ENCODE data around the gene SCNN1B. TPM values are rescaled to one million over a fixed set of nuclear protein-coding genes. Genes with fewer than 3 reads are reported as not detected.

Gene SCNN1B
- polyA plus RNA-seq, 2 donors, result 46.0 to 99.9 TPM

GRCh38 chr16:23317751-23318150 is 15.6 kb downstream of the SCNN1B start:
- Histone ChIP-seq H3K9me3 (ENCODE audit: control insufficient read depth in 2 of 2, insufficient read depth in 1 of 2, low read depth in 1 of 2, low read length in 1 of 2) (no peaks in the 10 kb centered on the region), H3K27me3 (ENCODE audit: control insufficient read depth in 1 of 2, insufficient read depth in 2 of 2, low read length in 2 of 2) (no peaks in the 10 kb centered on the region), H3K27ac (ENCODE audit: low read depth in 2 of 2, low read length in 1 of 2) (peak overlapping the region; percentile 39 to 45), H3K36me3 (ENCODE audit: control insufficient read depth in 2 of 2, insufficient read depth in 2 of 2, low read length in 1 of 2) (peaks cover 0 to 8% of the 10 kb centered on the region in 2 donors), H3K4me1 (ENCODE audit: control insufficient read depth in 2 of 2, insufficient read depth in 2 of 2, low read length in 1 of 2) (peaks cover 3 to 20% of the 10 kb centered on the region in 2 donors), H3K4me3 (ENCODE audit: low read depth in 1 of 2, low read length in 2 of 2) (no peak overlapping the region)
- 37 to 38% methylated on average over 2 of the region's 2 CpGs for WGBS, 2 donors

- Histone ChIP-seq H3K36me3 (ENCODE audit: control insufficient read depth in 2 of 2, insufficient read depth in 2 of 2, low read length in 1 of 2) (peaks cover 0 to 8% of the 10 kb centered on the region in 2 donors), H3K9me3 (ENCODE audit: control insufficient read depth in 2 of 2, insufficient read depth in 1 of 2, low read depth in 1 of 2, low read length in 1 of 2) (no peaks in the 10 kb centered on the region), H3K27me3 (ENCODE audit: control insufficient read depth in 1 of 2, insufficient read depth in 2 of 2, low read length in 2 of 2) (no peaks in the 10 kb centered on the region), H3K4me1 (ENCODE audit: control insufficient read depth in 2 of 2, insufficient read depth in 2 of 2, low read length in 1 of 2) (peaks cover 3 to 20% of the 10 kb centered on the region in 2 donors), H3K4me3 (ENCODE audit: low read depth in 1 of 2, low read length in 2 of 2) (no peak overlapping the region), H3K27ac (ENCODE audit: low read depth in 2 of 2, low read length in 1 of 2) (peak overlapping the region in 1 of 2 donors; percentile 38)
- 46 to 49% methylated on average over 2 of the region's 2 CpGs for WGBS, 2 donors
Observed at GRCh38 chr16:23318639-23319038, 16.5 kb downstream of the SCNN1B start.

GRCh38 chr16:23319861-23320615 is 17.9 kb downstream of the SCNN1B start:
- Histone ChIP-seq H3K4me3 (ENCODE audit: low read depth in 1 of 2, low read length in 2 of 2) (no peak overlapping the region), H3K27me3 (ENCODE audit: control insufficient read depth in 1 of 2, insufficient read depth in 2 of 2, low read length in 2 of 2) (no peaks in the 10 kb centered on the region)
- WGBS, 2 donors, result 83 to 89% methylated on average over 15 of the region's 15 CpGs

GRCh38 chr16:23320693-23321092 is 18.6 kb downstream of the SCNN1B start:
- Histone ChIP-seq H3K27ac (ENCODE audit: low read depth in 2 of 2, low read length in 1 of 2) (no peak overlapping the region), H3K9me3 (ENCODE audit: control insufficient read depth in 2 of 2, insufficient read depth in 1 of 2, low read depth in 1 of 2, low read length in 1 of 2) (no peaks in the 10 kb centered on the region), H3K36me3 (ENCODE audit: control insufficient read depth in 2 of 2, insufficient read depth in 2 of 2, low read length in 1 of 2) (peaks cover 0 to 8% of the 10 kb centered on the region in 2 donors), H3K4me1 (ENCODE audit: control insufficient read depth in 2 of 2, insufficient read depth in 2 of 2, low read length in 1 of 2) (peaks cover 3 to 23% of the 10 kb centered on the region in 2 donors), H3K27me3 (ENCODE audit: control insufficient read depth in 1 of 2, insufficient read depth in 2 of 2, low read length in 2 of 2) (no peaks in the 10 kb centered on the region), H3K4me3 (ENCODE audit: low read depth in 1 of 2, low read length in 2 of 2) (no peak overlapping the region)
- 63 to 65% methylated on average over 7 of the region's 7 CpGs for WGBS, 2 donors

More at GRCh38 chr16:23319861-23320615, 17.9 kb downstream of the SCNN1B start:
- Histone ChIP-seq H3K9me3 (ENCODE audit: control insufficient read depth in 2 of 2, insufficient read depth in 1 of 2, low read depth in 1 of 2, low read length in 1 of 2) (no peaks in the 10 kb centered on the region), H3K27ac (ENCODE audit: low read depth in 2 of 2, low read length in 1 of 2) (no peak overlapping the region), H3K36me3 (ENCODE audit: control insufficient read depth in 2 of 2, insufficient read depth in 2 of 2, low read length in 1 of 2) (peaks cover 0 to 8% of the 10 kb centered on the region in 2 donors), H3K4me1 (ENCODE audit: control insufficient read depth in 2 of 2, insufficient read depth in 2 of 2, low read length in 1 of 2) (peaks cover 3 to 23% of the 10 kb centered on the region in 2 donors)

- Histone ChIP-seq H3K9me3 (ENCODE audit: control insufficient read depth in 2 of 2, insufficient read depth in 1 of 2, low read depth in 1 of 2, low read length in 1 of 2) (no peaks in the 10 kb centered on the region), H3K36me3 (ENCODE audit: control insufficient read depth in 2 of 2, insufficient read depth in 2 of 2, low read length in 1 of 2) (peaks cover 0 to 5% of the 10 kb centered on the region in 2 donors), H3K27ac (ENCODE audit: low read depth in 2 of 2, low read length in 1 of 2) (no peak overlapping the region), H3K4me3 (ENCODE audit: low read depth in 1 of 2, low read length in 2 of 2) (no peak overlapping the region), H3K4me1 (ENCODE audit: control insufficient read depth in 2 of 2, insufficient read depth in 2 of 2, low read length in 1 of 2) (peaks cover 3 to 23% of the 10 kb centered on the region in 2 donors), H3K27me3 (ENCODE audit: control insufficient read depth in 1 of 2, insufficient read depth in 2 of 2, low read length in 2 of 2) (no peaks in the 10 kb centered on the region)
- 77 to 85% methylated on average over 14 of the region's 14 CpGs for WGBS, 2 donors
Observed at GRCh38 chr16:23321206-23321875, 19.2 kb downstream of the SCNN1B start.

- Histone ChIP-seq H3K4me3 (ENCODE audit: low read depth in 1 of 2, low read length in 2 of 2) (no peak overlapping the region), H3K9me3 (ENCODE audit: control insufficient read depth in 2 of 2, insufficient read depth in 1 of 2, low read depth in 1 of 2, low read length in 1 of 2) (no peaks in the 10 kb centered on the region), H3K27me3 (ENCODE audit: control insufficient read depth in 1 of 2, insufficient read depth in 2 of 2, low read length in 2 of 2) (no peaks in the 10 kb centered on the region), H3K36me3 (ENCODE audit: control insufficient read depth in 2 of 2, insufficient read depth in 2 of 2, low read length in 1 of 2) (no peaks in the 10 kb centered on the region), H3K4me1 (ENCODE audit: control insufficient read depth in 2 of 2, insufficient read depth in 2 of 2, low read length in 1 of 2) (peaks cover 3 to 9% of the 10 kb centered on the region in 2 donors), H3K27ac (ENCODE audit: low read depth in 2 of 2, low read length in 1 of 2) (no peak overlapping the region)
- WGBS, 2 donors, result 83 to 86% methylated on average over 1 of the region's 1 CpG
Observed at GRCh38 chr16:23323224-23324030, 21.3 kb downstream of the SCNN1B start.

GRCh38 chr16:23324727-23325126 is 22.6 kb downstream of the SCNN1B start:
- Histone ChIP-seq H3K27me3 (ENCODE audit: control insufficient read depth in 1 of 2, insufficient read depth in 2 of 2, low read length in 2 of 2) (no peaks in the 10 kb centered on the region), H3K27ac (ENCODE audit: low read depth in 2 of 2, low read length in 1 of 2) (no peak overlapping the region), H3K36me3 (ENCODE audit: control insufficient read depth in 2 of 2, insufficient read depth in 2 of 2, low read length in 1 of 2) (no peaks in the 10 kb centered on the region), H3K4me1 (ENCODE audit: control insufficient read depth in 2 of 2, insufficient read depth in 2 of 2, low read length in 1 of 2) (peaks cover 3 to 9% of the 10 kb centered on the region in 2 donors), H3K9me3 (ENCODE audit: control insufficient read depth in 2 of 2, insufficient read depth in 1 of 2, low read depth in 1 of 2, low read length in 1 of 2) (no peaks in the 10 kb centered on the region), H3K4me3 (ENCODE audit: low read depth in 1 of 2, low read length in 2 of 2) (no peak overlapping the region)
- WGBS, 2 donors, result 21 to 23% methylated on average over 1 of the region's 1 CpG

GRCh38 chr16:23327836-23328235 is 25.7 kb downstream of the SCNN1B start:
- WGBS, 2 donors, result 85 to 89% methylated on average over 4 of the region's 4 CpGs
- peaks cover 0 to 3% of the 10 kb centered on the region in 2 donors for H3K4me1 ChIP-seq (ENCODE audit: control insufficient read depth in 2 of 2, insufficient read depth in 2 of 2, low read length in 1 of 2)
- H3K9me3 ChIP-seq (ENCODE audit: control insufficient read depth in 2 of 2, insufficient read depth in 1 of 2, low read depth in 1 of 2, low read length in 1 of 2), result no peaks in the 10 kb centered on the region
- no peak overlapping the region for H3K27ac ChIP-seq (ENCODE audit: low read depth in 2 of 2, low read length in 1 of 2)
- H3K4me3 ChIP-seq (ENCODE audit: low read depth in 1 of 2, low read length in 2 of 2), result no peak overlapping the region
- no peaks in the 10 kb centered on the region for H3K36me3 ChIP-seq (ENCODE audit: control insufficient read depth in 2 of 2, insufficient read depth in 2 of 2, low read length in 1 of 2)
- no peaks in the 10 kb centered on the region for H3K27me3 ChIP-seq (ENCODE audit: control insufficient read depth in 1 of 2, insufficient read depth in 2 of 2, low read length in 2 of 2)

- peaks cover 0 to 8% of the 10 kb centered on the region in 2 donors for H3K4me1 ChIP-seq (ENCODE audit: control insufficient read depth in 2 of 2, insufficient read depth in 2 of 2, low read length in 1 of 2)
- 74 to 79% methylated on average over 8 of the region's 8 CpGs for WGBS, 2 donors
- no peaks in the 10 kb centered on the region for H3K9me3 ChIP-seq (ENCODE audit: control insufficient read depth in 2 of 2, insufficient read depth in 1 of 2, low read depth in 1 of 2, low read length in 1 of 2)
- H3K27me3 ChIP-seq (ENCODE audit: control insufficient read depth in 1 of 2, insufficient read depth in 2 of 2, low read length in 2 of 2), result no peaks in the 10 kb centered on the region
- H3K4me3 ChIP-seq (ENCODE audit: low read depth in 1 of 2, low read length in 2 of 2), result no peak overlapping the region
- H3K27ac ChIP-seq (ENCODE audit: low read depth in 2 of 2, low read length in 1 of 2), result no peak overlapping the region
- H3K36me3 ChIP-seq (ENCODE audit: control insufficient read depth in 2 of 2, insufficient read depth in 2 of 2, low read length in 1 of 2), result no peaks in the 10 kb centered on the region
Observed at GRCh38 chr16:23330161-23330560, 28.1 kb downstream of the SCNN1B start.
